ENCODE results near the gene GPC3.

DNA sequence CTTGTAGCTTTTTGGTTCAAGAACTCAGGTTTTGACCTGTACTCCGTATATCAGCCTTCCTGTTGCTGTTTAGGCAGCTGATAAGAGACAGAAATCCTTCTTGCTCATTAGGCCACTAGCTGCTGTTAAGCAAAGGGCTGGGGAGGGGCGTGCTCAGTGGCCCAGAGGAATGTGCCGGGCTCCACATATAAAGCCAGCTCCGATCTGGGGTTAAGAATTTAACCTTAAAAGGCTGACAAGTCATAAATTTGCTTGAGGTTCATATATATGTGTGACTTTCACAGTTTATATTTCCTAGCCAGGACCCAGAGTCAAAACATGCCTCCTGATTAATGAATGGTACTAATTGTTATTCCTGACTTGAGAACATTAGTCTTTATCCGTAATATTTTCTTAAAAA lies 15.3 kb downstream of the GPC3 start:
- TF ChIP-seq, protein P1, sequence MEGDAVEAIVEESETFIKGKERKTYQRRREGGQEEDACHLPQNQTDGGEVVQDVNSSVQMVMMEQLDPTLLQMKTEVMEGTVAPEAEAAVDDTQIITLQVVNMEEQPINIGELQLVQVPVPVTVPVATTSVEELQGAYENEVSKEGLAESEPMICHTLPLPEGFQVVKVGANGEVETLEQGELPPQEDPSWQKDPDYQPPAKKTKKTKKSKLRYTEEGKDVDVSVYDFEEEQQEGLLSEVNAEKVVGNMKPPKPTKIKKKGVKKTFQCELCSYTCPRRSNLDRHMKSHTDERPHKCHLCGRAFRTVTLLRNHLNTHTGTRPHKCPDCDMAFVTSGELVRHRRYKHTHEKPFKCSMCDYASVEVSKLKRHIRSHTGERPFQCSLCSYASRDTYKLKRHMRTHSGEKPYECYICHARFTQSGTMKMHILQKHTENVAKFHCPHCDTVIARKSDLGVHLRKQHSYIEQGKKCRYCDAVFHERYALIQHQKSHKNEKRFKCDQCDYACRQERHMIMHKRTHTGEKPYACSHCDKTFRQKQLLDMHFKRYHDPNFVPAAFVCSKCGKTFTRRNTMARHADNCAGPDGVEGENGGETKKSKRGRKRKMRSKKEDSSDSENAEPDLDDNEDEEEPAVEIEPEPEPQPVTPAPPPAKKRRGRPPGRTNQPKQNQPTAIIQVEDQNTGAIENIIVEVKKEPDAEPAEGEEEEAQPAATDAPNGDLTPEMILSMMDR (IDR thresholded peaks at IDR 0.05; ENCODE audit: low read length) = no peak
- TF ChIP-seq EZH2 (IDR thresholded peaks at IDR 0.05; ENCODE audit: borderline replicate concordance, low read length) = no peak
